Stromal cell of bone marrow (primary cell): ENCODE measurements around the gene BCL7C.

ENCODE experiments used
- DNase-seq: peaks from one replicate; pipeline ENCODE4 v3.0.0-alpha.2; 2012; ENCODE audit warnings: low read depth

The BCL7C gene

GRCh38 chr16:30922420-30922959, 28.6 kb upstream of the BCL7C start:
- peak; percentile 99 for DNase-seq

GRCh38 chr16:30921748-30922419, 28.0 kb upstream of the BCL7C start:
- DNase-seq = peak; percentile 65

- DNase-seq = no peak
These were observed 27.5 kb upstream of the BCL7C start for GRCh38 chr16:30921459-30921747.

- no peak for DNase-seq
These were observed 27.0 kb upstream of the BCL7C start for GRCh38 chr16:30920891-30921290.

- DNase-seq = no peak
These were observed 24.7 kb upstream of the BCL7C start for GRCh38 chr16:30918614-30919013.

GRCh38 chr16:30914830-30915229, 21.0 kb upstream of the BCL7C start:
- no peak for DNase-seq

GRCh38 chr16:30912794-30913412, 19.0 kb upstream of the BCL7C start:
- no peak for DNase-seq

GRCh38 chr16:30910427-30911029, 16.7 kb upstream of the BCL7C start:
- DNase-seq = no peak

GRCh38 chr16:30907064-30907463, 13.2 kb upstream of the BCL7C start:
- no peak for DNase-seq

GRCh38 chr16:30904114-30904780, 10.4 kb upstream of the BCL7C start:
- no peak for DNase-seq

- DNase-seq = no peak
These were observed 9.7 kb upstream of the BCL7C start for GRCh38 chr16:30903596-30903995.

GRCh38 chr16:30903002-30903401, 9.1 kb upstream of the BCL7C start:
- DNase-seq = no peak

GRCh38 chr16:30902029-30902972, 8.4 kb upstream of the BCL7C start:
- DNase-seq = peak; percentile 43

GRCh38 chr16:30901201-30902028, 7.5 kb upstream of the BCL7C start:
- no peak for DNase-seq

- DNase-seq = no peak
These were observed 6.7 kb upstream of the BCL7C start for GRCh38 chr16:30900588-30900987.

- no peak for DNase-seq
These were observed 5.9 kb upstream of the BCL7C start for GRCh38 chr16:30899794-30900193.

- DNase-seq = peak; percentile 86
These were observed 3.2 kb upstream of the BCL7C start for GRCh38 chr16:30896889-30897733.

GRCh38 chr16:30896261-30896888, 2.5 kb upstream of the BCL7C start, which contains the start of gene CTF1:
CTF1 (plus strand) TSS chr16:30896614; CDS start chr16:30896644, 30 bp downstream.
- peak; percentile 79 for DNase-seq

GRCh38 chr16:30895627-30896260, 1.9 kb upstream of the BCL7C start:
- no peak for DNase-seq
